A673 (cell line): ENCODE data around the gene BEX3.

Experiments
- CTCF ChIP-seq: fragments of 300-800, 200-600 bp; sonication (generic); conservative IDR thresholded peaks from 2 replicates; pipeline ENCODE4 v1.5.1; 2017; ENCODE audit warnings: low read depth, mild to moderate bottlenecking, antibody characterized with exemption, low read length, moderate library complexity, mixed read lengths
- EZH2 ChIP-seq: fragments of 200-600 bp; sonication (generic); IDR thresholded peaks from 2 replicates; pipeline ENCODE4 v1.6.1; 2017; ENCODE audit warnings: borderline replicate concordance, low read depth, mild to moderate bottlenecking, mixed read lengths, antibody characterized with exemption, low read length; ENCODE audit not compliant: poor library complexity, severe bottlenecking

- TF ChIP-seq EZH2 = no peak
- TF ChIP-seq CTCF = no peak
Measured at GRCh38 chrX:103376979-103377324, 614 bp downstream of the BEX3 start.
